ENCODE measurements around the gene LINC01488. TPM values are rescaled to one million over a fixed set of nuclear protein-coding genes. Genes with fewer than 3 reads are reported as not detected.

The LINC01488 gene
- total and polyA plus RNA-seq, 2 of the 13 experiments (the other 11 are each of a cell fraction or from before 2014, with no cell fraction given), result 0.26 to 0.58 TPM

DNA sequence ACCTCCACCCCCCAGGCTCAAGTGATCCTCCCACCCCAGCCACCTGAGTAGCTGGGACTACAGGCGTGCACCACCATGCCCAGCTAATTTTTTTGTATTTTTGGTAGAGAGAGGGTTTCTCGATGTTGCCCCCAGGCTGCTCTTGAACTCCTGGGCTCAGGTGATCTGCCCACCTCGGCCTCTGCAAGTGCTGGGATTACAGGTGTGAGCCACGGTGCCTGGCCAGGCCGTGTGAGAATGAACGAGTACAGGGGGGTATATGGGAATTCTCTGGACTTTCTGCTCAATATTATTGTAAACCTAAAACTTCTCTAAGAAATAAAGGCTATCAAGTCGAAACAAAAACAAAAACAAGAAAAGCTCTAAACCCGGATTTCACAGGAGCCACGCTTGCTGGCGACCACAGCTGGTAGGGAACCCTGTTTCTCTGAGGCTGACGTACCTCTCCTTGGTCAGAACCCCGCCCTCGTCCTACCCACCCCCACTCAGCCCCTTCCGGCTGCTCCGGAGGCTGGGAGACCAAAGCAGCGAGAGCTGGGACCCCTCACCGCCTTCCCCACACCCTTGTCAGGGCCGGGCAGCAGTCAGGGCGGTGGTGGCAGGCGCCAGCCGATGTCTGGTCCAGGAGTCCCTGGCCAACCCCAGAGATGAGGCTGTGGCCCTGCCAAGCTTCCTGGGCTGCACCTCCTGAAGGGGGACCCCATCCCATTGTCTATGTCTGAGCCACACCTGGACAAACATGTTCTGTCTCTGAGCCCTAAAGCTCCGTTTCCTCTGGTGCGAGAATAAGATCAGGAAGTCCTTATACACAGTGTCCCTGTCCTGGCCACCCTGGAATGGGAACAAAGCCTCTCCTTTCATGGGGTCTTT is 52.1 kb downstream of the LINC01488 start:
- TF ChIP-seq SMAD1 (CRISPR knock-in tag; IDR thresholded peaks at IDR 0.05; ENCODE audit: borderline replicate concordance, low read depth) (no peak), TOE1 (CRISPR knock-in tag; IDR thresholded peaks at IDR 0.05) (no peak), MTF1 (CRISPR knock-in tag; IDR thresholded peaks at IDR 0.05) (no peak), SMARCC2 (IDR thresholded peaks at IDR 0.05) (no peak), ZNF777 (CRISPR knock-in tag; IDR thresholded peaks at IDR 0.05) (no peak), ZNF343 (CRISPR knock-in tag; IDR thresholded peaks at IDR 0.05) (no peak)
- TF ChIP-seq, protein P1, sequence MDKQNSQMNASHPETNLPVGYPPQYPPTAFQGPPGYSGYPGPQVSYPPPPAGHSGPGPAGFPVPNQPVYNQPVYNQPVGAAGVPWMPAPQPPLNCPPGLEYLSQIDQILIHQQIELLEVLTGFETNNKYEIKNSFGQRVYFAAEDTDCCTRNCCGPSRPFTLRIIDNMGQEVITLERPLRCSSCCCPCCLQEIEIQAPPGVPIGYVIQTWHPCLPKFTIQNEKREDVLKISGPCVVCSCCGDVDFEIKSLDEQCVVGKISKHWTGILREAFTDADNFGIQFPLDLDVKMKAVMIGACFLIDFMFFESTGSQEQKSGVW (CRISPR knock-in tag; IDR thresholded peaks at IDR 0.05; ENCODE audit: borderline replicate concordance), result no peak
- TF ChIP-seq, protein P2, sequence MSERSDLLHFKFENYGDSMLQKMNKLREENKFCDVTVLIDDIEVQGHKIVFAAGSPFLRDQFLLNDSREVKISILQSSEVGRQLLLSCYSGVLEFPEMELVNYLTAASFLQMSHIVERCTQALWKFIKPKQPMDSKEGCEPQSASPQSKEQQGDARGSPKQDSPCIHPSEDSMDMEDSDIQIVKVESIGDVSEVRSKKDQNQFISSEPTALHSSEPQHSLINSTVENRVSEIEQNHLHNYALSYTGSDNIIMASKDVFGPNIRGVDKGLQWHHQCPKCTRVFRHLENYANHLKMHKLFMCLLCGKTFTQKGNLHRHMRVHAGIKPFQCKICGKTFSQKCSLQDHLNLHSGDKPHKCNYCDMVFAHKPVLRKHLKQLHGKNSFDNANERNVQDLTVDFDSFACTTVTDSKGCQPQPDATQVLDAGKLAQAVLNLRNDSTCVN (CRISPR knock-in tag; IDR thresholded peaks at IDR 0.05; ENCODE audit: borderline replicate concordance), result no peak
- Histone ChIP-seq H3K27me3 (ENCODE audit: control insufficient read depth in 1 of 2, insufficient read depth in 2 of 2, low read length in 2 of 2) (peaks cover 2 to 51% of the 10 kb centered on the region in 2 experiments; a peak in 3 of 5 replicates), H3K9me3 (ENCODE audit: low read length) (no peaks in the 10 kb centered on the region), H3K4me3 (replicated peaks in 1 of 3; ENCODE audit: insufficient read depth in 1 of 3, low read depth in 2 of 3, low read length in 3 of 3) (no peak overlapping the region), H3K9ac (ENCODE audit: insufficient read depth, low read depth, low read length) (no peak overlapping the region), H4K20me1 (ENCODE audit: insufficient read depth, low read length) (no peaks in the 10 kb centered on the region), H3K4me1 (ENCODE audit: insufficient read depth, low read length) (no peaks in the 10 kb centered on the region), H2AFZ (ENCODE audit: low read length) (no peak overlapping the region), H3K79me2 (ENCODE audit: insufficient read depth, low read length) (no peaks in the 10 kb centered on the region), H3K36me3 (replicated peaks in 1 of 2; ENCODE audit: control insufficient read depth in 1 of 2, insufficient read depth in 2 of 2, low read length in 2 of 2) (no peaks in the 10 kb centered on the region), H3K27ac (ENCODE audit: extremely low read length, insufficient read depth, low read length) (no peak overlapping the region), H3K4me2 (ENCODE audit: low read depth, low read length) (no peak overlapping the region)
- in situ Hi-C loops (cut with HindIII; ENCODE audit: extremely low pct_ligation_motif_present, low pct_unique_long_range_greater_than_20kb), result no loop called here
- FAIRE-seq, result no peak
- ChIA-PET POLR2A (no interaction called here), CTCF (ENCODE audit: low intra/inter-chr PET ratio, low total read pairs) (no interaction called here)
- 40% methylated on average over 12 of the region's 23 CpGs for WGBS (ENCODE audit: low lambda C conversion rate)
- no peak for DNase-seq (ENCODE audit: low spot score)
- no TSS peak for BruUV-seq (replicated peaks)
- no peak for ATAC-seq
- intact Hi-C loops (cut with micrococcal nuclease; ENCODE audit: unreplicated experiment), result no loop called here
